Fibroblast of skin of left biceps (primary cell): ENCODE data around the gene ADPRM.

Experiments used
- DNase-seq, 2 experiments: peaks; one replicate each; pipeline ENCODE4 v3.0.0-alpha.2; 2013; ENCODE audit warnings: low read depth in 2 of 2

ADPRM gene

DNA sequence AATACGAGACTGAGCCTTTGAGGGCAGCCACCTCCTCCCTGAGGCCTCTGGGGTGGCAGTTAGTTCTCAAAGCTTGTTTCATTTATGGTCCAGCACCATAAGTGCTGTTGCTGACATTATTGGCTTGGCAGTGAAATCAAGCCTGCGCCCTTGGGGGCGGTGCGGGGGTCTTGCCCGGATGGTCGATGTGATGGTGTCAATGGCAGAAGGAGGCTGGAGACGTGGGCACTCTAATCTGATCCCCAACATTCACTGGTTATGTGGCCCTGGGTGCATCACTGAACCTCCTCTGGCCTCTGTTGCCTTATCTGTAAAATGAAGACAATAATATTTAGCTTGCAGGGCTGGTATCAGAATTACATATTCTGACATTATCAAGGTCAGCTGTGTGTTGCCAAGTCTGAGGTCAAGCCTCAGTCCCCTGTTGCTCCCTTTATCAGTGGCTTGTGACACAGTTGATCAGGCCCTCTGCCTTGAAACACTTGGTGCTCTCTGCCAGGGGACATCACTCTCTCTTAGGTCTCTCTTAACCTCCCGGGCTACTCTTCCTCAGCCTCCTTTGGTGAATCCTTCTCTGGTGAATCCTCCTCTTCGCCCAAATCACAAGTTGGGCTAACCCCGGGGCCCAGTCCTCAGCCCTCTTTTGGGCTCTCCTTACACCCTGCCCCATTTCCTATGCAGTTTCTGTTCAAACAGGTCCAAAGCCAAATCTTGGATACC is 44.2 kb downstream of the ADPRM start:
- no peak for DNase-seq

DNA sequence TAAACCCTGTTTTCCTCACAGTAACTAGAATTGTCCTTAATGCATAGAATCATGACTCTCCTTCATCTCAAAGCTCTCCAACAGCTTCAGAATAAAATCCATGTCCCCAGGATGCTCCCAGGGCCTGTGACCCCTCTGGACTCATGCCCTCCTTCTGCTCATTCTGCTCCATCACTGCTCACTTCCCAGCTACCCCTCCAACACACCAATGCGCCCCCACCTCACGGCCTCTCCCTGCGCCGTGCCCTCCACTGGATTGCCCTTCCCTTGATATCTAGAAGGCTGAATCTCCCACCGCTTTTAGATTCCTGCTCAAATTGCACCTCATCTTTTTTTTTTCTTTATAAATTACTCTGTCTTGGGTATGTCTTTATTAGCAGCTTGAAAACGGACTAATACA is 45.0 kb downstream of the ADPRM start:
- no peak for DNase-seq

DNA sequence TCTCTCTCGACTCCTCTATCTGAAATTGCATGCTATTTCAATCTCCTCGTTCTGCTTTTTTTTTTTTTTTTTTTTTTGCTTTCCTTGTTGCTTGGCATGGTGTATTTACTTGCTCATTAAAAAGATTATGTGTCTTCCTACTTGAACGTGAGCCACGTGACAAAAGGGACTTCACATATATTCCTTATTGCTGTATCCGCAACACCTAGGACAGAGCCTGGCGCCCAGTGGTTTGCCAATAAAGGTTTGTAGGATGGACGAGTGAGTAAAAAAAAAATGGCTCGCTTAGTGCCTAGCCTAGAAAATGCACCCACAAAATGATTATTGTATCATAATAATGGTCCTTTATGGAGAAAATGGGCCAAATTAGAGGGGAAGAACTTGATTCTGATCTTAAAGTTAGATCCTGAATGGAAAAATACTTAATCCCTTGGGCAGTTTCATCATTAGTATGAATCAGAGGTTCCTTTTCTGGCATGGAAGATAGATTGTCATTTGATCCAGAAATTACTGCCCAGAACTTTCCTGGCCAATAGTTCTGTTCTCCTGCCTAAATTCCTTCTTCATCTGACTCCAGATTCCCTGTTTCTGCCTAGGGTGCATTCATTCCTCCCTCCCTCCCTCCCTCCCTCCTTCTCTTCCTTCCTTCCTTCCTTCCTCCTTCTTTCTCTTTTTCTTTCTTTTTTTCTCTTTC is 46.1 kb downstream of the ADPRM start:
- peak; percentile 14 to 28 for DNase-seq

DNA sequence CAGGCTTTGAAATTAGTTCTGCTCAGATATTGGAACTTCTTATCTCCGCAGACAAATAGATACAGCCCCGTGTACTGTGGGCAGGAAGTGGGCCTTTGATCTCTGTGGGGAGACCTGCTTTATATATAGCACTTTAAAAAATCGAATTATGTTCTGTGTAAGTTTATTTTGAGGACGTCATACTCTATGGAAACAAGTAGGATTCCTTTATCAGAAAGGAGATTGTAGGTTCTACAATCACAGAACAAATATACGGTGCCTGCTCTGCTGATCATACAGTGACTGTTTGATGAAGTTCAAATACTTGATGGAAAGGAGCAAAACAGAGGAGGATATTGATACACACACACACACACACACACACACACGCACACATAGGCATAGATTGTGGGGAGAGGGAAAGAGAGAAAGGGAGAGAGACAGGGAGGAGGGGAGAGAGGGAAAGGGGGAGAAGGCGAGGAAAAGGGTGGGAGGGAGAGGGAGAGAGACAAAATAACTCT is 47.2 kb downstream of the ADPRM start:
- no peak for DNase-seq

DNA sequence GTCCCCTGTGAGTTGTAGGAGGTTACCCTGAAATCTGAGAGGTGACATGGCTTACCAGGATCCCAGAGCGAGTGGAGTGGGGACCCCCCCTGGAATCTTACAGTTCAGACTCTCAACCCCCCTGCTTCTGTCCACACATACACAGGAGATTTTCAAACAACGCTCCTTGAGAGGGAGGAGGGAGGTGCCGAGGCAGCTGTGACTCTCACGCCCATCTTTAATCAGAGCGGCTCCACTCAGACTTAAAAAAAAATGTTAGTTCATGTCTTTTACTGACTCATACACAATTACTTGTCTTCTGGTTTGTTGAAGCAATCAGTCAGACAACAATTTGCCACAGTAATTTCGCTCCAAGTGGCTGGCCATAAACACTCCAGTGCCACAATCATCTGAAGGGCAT is 47.8 kb downstream of the ADPRM start:
- no peak for DNase-seq

DNA sequence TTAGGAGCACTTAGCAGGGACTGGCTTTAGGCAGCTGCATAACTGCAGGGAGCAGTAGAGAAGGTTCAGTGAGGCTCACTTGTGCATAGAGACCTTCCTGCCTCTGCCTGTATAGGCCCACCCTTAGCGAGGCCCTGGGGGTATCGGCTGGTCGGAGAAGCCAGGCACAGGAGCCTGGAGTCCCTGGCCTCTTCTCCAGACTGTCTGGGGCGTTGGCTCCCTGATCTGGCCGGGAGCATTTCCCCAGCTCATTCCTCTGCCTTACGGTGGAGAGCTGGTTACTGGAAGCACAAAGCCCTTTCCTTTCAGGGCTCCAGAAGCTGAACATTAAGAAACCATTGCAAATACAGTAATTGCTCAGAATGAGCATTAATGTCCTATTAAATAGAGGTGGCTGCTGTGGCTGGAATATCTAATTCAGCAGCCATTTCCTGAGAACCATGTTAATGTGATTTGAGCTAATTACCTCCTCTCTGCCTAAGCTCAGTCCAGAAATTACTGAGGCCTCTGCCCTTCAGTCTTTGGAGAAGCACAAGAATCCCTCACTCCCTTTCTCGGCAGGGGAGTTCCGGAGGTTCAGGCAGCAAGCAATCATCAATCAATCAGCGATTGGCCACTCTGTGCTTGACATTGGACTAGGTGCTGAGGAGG is 51.3 kb downstream of the ADPRM start:
- DNase-seq, result no peak

DNA sequence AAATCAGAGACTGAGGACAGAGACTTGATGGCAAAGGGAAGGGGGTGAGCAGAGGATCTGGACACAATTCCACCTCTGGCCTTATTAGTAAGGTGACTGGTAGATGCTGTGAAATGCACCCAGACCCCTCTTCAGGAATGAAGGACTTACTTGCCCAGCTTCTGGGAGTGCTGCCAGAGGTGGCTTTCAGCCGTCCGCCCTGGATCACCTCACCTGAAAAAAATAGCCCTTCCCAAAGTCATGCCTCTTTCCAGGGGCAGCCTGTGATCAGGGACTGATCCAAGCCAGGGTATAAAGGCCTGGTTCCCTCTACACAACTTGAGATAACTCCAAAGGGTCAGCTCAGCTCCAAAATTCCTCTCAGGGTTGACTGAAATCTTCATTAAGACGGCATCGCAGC is 52.8 kb downstream of the ADPRM start:
- no peak for DNase-seq

DNA sequence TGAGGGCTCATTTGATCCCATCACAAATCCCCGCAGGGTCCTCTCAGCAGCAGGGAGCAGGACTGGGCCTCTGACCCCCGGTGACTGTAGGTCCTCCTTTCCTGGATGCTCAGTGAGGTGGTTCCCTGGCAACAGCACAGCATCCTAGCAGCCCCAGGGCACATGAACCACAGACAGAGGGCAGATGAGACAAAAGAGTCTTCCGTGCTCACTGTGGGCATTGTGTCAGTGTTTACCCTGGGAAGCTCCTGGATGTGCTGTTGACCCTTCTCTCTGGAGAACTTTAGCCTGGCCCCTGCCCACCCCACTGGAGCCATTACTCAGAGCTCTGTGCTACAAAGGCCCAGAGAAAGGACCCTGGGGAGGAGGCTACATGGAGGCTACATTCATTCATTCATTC is 54.2 kb downstream of the ADPRM start:
- DNase-seq, result no peak

DNA sequence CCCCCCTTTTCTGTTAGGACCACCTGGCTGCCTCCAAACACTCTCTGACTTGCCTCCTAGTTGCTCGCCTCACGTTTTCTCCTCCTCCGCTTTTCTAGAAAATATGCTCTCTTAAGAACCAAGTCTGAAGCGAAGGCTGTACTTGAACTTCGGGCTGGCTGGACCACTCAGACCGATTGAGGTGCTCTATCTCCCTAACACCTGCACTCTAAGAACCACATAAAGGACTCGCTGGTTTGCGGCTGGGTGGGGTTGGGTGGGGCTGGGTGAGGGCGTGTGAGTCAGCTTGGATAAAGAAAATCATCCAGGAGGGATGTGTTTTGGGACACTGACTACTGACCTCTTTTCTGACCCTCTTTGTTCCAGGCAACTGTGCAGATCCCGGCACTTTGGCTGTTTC is 55.3 kb downstream of the ADPRM start:
- no peak for DNase-seq

DNA sequence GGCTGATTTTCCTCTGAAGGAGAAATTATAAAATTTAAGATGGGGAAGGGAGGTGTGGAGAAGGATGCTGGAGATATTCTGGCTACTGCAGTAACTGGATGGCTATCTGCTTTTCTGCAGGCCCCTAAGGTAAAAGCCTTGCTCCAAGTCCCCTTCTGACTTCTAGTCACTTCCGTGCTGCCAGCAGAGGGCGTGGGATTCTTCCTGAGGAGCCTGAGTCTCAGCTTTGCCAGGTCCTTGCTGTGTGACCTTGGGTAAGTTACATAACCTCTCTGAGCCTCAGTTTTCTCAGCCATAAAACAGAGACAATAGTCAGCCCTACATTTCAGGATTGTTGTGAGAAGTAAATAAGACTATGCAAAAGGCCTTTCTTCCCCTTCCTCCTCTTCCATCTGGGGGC is 56.7 kb downstream of the ADPRM start:
- no peak for DNase-seq

DNA sequence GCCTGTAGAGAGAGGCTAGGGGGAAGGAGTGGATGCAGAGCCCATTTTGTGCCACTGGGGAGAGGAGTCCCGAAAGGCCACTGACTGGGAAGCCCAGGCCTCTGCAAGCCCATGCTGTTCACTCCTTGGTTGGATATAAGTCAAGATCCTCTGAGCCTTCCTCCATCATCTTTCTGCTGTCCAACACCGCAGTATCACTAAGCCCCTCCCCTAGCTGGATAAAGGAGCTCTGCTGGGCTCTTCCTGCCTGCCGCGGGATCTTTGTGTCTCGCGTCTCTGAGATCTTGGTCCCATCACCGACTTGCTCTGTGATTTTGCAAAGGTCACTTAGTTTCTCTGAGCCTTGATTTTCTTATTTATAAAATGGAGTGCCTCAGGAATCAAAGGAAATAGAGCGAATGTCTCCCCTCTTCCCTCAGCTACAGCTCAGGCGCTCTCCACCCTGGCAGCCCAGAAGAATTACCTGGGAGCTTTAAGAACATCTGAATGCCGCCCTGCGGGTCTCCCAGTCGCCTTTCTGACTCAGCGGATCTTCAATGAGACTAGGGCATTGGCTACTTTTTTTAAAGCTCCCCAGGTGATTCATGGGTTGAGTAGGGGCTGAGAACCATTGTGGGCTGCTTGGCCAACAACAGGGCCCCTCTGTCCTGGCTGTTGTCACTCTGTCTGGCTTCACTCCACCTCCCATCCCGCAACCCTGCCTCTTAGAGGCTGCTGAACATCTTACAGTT is 57.6 kb downstream of the ADPRM start:
- no peak for DNase-seq

DNA sequence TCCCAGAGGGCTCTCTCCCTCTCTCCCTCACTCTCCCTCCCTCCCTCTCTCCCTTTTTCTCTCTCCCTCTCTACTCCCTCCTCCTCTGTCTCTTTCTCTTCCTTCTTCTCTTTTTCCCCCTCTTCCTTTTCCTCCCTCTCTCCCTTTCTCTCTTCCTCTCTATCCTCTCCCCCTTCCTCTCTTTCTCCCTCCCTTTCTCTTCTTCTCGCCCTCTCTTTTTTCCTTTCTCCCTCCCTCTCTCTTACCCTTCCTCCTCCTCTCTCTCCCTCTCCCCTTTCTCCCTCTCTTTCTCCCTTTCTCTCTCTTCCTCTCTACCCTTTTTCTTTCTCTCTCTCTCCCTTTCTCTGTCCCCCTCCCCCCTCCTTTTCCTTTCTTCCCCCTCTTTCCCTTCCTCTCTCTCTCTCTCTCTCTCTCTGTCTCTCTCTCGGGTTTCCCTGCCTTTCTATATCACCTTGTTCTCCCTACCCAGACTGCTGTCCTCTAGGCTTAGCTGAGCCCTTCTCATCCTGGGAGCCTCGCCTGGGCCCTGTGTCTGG is 58.3 kb downstream of the ADPRM start:
- no peak for DNase-seq

DNA sequence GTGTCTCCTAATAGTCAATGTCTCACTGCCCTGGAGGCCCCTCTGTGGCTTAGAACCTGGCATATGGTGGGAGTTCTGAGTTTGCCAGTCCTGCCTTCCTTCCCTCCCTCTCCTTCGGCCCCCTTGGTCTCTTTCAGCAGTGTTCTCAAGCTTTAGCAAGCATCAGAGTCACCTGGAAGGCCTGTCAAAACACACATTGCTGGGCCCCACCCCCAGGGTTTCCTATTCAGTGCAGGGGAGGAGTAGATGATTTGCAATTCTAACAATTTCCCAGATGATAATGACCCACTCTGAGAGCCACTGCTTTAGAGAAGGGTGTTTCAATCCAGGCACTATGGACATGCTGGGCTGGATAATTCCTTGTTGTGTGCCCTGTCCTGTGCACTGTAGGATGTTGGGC is 58.8 kb downstream of the ADPRM start:
- no peak for DNase-seq

DNA sequence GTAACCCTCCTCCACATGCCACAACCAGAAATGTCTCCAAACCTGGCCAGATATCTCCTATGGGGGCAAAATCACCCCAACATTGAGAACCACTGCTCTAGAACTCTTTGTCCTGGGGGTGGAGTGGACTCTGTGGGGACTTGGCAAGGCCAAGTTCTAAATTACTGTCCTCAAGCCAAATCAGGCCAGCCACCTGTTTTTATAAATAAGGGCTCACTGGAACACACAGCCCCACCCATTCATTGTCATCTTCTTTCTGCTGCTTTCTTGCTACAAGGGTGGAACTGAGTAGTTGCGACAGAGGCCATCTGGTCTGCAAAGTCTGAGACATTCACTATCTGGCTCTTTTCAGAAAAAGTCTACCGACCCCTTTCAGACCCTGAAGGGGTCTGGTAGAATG is 59.2 kb downstream of the ADPRM start:
- no peak for DNase-seq

DNA sequence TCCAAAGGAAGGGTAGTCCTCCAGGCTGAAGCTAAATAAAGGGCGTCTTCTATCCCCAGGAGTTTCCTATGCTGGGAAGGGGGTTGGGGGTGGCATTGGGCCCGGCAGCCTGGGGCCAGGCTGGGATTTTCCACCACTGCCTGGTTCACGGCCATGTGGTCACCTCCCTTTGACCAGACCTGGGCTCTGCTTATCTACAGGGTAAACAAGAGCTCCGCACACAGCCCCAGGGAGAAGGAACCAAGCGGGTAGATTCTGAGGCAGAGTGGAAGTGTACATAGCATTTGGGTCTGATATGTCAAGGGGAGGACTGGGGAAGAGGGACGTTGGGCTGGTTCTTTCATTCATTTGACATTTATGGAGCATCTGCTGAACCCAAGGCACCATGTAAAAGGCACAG is 59.7 kb downstream of the ADPRM start:
- DNase-seq, result no peak

DNA sequence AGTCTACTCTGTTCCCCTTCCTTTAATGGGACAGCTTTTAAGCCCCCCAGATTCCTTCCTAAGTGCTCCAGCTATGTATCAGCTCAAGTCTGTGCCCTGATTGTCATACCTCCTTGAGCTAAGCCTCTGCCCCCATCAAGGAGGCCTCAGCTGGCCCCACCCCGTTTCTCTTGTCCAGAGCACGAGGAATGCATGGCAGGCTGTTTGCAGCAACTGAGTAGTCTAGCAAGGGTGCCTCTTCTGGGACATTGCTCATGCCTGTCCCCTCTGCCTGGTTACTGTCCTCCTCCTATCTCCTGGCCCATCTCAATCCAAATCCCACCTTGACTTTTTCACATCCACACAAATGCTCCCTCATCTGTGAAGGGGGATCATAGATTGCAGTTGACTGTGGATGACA is 60.3 kb downstream of the ADPRM start:
- DNase-seq, result no peak

DNA sequence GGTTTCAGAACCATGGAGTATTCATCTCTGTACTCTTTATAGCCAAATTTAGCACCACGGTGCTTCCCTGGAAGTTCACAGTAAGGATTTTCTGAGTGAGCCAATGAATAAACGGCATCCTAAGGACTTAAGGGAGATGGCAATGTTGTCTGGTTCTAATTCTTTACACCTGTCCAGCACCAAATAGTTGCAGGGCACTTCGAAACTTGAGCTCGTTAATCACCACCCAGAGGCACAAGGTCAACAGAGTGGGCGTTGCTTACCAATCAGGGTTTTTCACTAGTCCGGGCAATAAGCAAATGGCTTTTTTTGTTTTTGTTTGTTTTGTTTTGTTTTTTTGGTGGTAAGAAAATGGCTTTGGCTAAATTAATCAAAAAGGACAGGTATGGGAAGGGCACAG is 60.7 kb downstream of the ADPRM start:
- no peak for DNase-seq
